ENCODE data around the gene GNL2. TPM values are rescaled to one million over a fixed set of nuclear protein-coding genes. Genes with fewer than 3 reads are reported as not detected.

The GNL2 gene
- total and polyA plus RNA-seq, 9 of the 15 experiments (the other 6 are each of a cell fraction or from before 2014, with no cell fraction given): 156 to 371 (median 263) TPM

- TF ChIP-seq HDAC3 (IDR thresholded peaks at IDR 0.05; ENCODE audit: borderline replicate concordance, partially characterized antibody) (no peak), USF1 (CRISPR knock-in tag; IDR thresholded peaks at IDR 0.05) (peak; percentile 95), NFIC (IDR thresholded peaks at IDR 0.05) (no peak), COPS2 (conservative IDR thresholded peaks at IDR 0.05) (no peak), KDM5B (IDR thresholded peaks at IDR 0.05; ENCODE audit: insufficient replicate concordance, low read depth, low read length) (peak; percentile 86), HDGF (IDR thresholded peaks at IDR 0.05) (peak; percentile 95), KAT8 (IDR thresholded peaks at IDR 0.05; ENCODE audit: low read depth) (no peak), POU5F1 (IDR thresholded peaks at IDR 0.05; ENCODE audit: borderline replicate concordance, low read depth, low read length, partially characterized antibody) (no peak), BMI1 (IDR thresholded peaks at IDR 0.05; ENCODE audit: low read length) (no peak), ZNF311 (CRISPR knock-in tag; IDR thresholded peaks at IDR 0.05) (no peak), SRSF3 (IDR thresholded peaks at IDR 0.05; ENCODE audit: insufficient read depth, low read length) (no peak), TSHZ1 (CRISPR knock-in tag; IDR thresholded peaks at IDR 0.05) (no peak), MIER1 (IDR thresholded peaks at IDR 0.05; ENCODE audit: low read depth) (peak; percentile 82), MCM3 (IDR thresholded peaks at IDR 0.05) (no peak), HMG20A (CRISPR knock-in tag; conservative IDR thresholded peaks at IDR 0.05) (no peak), ZNF431 (CRISPR knock-in tag; IDR thresholded peaks at IDR 0.05) (no peak), HDAC2 (IDR thresholded peaks at IDR 0.05) (peak; percentile 95), MEF2A (IDR thresholded peaks at IDR 0.05; ENCODE audit: control insufficient read depth, low read depth, low read length) (no peak), ZNF184 (CRISPR knock-in tag; IDR thresholded peaks at IDR 0.05) (no peak), PML (IDR thresholded peaks at IDR 0.05; ENCODE audit: low read length) (peak; percentile 87), RBM15 (IDR thresholded peaks at IDR 0.05; ENCODE audit: insufficient read depth, low read length) (no peak), FOXJ3 (CRISPR knock-in tag; IDR thresholded peaks at IDR 0.05) (no peak), GMEB1 (CRISPR knock-in tag; IDR thresholded peaks at IDR 0.05) (peak; percentile 39; the same call in 1 of the 2 replicates), PHF21A (IDR thresholded peaks at IDR 0.05; ENCODE audit: borderline replicate concordance, low read depth) (no peak), EHMT2 (IDR thresholded peaks at IDR 0.05) (peak; percentile 45; the same call in 1 of the 2 replicates)
These were observed 41.6 kb downstream of the GNL2 start, which contains the start of gene SNIP1 (continued) for GRCh38 chr1:37553927-37554808.
